Esophagus muscularis mucosa (tissue), 3 donors: ENCODE results near the gene GOLGA3.
"Not testable (repeated sequence)": the region's sequence is repeated elsewhere in the genome, so short reads cannot be mapped to it uniquely, and the experiment has no call there.

ENCODE experiments used
- POLR2A ChIP-seq: fragments of 450-650 bp; IDR thresholded peaks from one replicate; pipeline ENCODE4 v1.6.1; 2017; ENCODE audit warnings: antibody characterized with exemption, moderate library complexity, mild to moderate bottlenecking, low read depth
- TF ChIP-seq, protein P1 (sequence below), 3 experiments: fragments of 200-600 bp in 2 of 3; fragments of 450-650 bp in 1 of 3; sonication (generic) in 2 of 3; IDR thresholded peaks; one replicate each; pipeline ENCODE4 v1.5.1; 2017 to 2019; ENCODE audit warnings: antibody characterized with exemption in 3 of 3, mild to moderate bottlenecking in 2 of 3, moderate library complexity in 1 of 3

DNA sequence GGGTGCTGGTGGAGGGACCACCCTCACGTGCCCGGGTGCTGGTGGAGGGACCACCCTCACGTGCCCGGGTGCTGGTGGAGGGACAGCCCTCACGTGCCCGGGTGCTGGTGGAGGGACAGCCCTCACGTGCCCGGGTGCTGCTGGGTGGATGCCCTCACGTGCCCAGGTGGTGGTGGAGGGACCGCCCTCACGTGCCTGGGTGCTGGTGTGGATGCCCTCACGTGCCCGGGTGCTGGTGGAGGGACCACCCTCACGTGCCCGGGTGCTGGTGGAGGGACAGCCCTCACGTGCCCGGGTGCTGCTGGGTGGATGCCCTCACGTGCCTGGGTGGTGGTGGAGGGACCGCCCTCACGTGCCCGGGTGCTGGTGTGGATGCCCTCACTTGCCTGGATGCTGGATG is 28.4 kb upstream of the GOLGA3 start:
- TF ChIP-seq, protein P1, sequence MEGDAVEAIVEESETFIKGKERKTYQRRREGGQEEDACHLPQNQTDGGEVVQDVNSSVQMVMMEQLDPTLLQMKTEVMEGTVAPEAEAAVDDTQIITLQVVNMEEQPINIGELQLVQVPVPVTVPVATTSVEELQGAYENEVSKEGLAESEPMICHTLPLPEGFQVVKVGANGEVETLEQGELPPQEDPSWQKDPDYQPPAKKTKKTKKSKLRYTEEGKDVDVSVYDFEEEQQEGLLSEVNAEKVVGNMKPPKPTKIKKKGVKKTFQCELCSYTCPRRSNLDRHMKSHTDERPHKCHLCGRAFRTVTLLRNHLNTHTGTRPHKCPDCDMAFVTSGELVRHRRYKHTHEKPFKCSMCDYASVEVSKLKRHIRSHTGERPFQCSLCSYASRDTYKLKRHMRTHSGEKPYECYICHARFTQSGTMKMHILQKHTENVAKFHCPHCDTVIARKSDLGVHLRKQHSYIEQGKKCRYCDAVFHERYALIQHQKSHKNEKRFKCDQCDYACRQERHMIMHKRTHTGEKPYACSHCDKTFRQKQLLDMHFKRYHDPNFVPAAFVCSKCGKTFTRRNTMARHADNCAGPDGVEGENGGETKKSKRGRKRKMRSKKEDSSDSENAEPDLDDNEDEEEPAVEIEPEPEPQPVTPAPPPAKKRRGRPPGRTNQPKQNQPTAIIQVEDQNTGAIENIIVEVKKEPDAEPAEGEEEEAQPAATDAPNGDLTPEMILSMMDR (IDR thresholded peaks at IDR 0.05), result not testable (repeated sequence)
- not testable (repeated sequence) for TF ChIP-seq POLR2A
